A673 (cell line): Measurements from ENCODE around the gene NRAP. TPM values are rescaled to one million over a fixed set of nuclear protein-coding genes. Genes with fewer than 3 reads are reported as not detected.

Source experiments
- BruUV-seq: library from RNA; stranded (reverse); fragments of 400-500 nt; replicated peaks from 2 replicates; lab custom pipeline; 2021; lab: Mats Ljungman, UMichigan
- CTCF ChIA-PET: fragments of 300-600 bp; sonication (Branson Sonifier 250); formaldehyde crosslinking; loops from one replicate; lab custom pipeline; 2022; ENCODE audit warnings: antibody characterized with exemption; lab: Charles Lee
- POLR2A ChIA-PET: fragments of 300-600 bp; sonication (Branson Sonifier 250); formaldehyde crosslinking; loops from one replicate; lab custom pipeline; 2022; ENCODE audit warnings: antibody characterized with exemption; ENCODE audit not compliant: low non-redundant PET; lab: Charles Lee
- DNase-seq: peaks from one replicate; pipeline ENCODE4 v3.0.0-alpha.2; 2015; ENCODE audit warnings: low spot score
- H3K27ac ChIP-seq: fragments of 200-600 bp; sonication (generic); 2 replicates; pipeline ENCODE4 v1.5.1; 2016; ENCODE audit warnings: mixed run types, low read depth, mild to moderate bottlenecking, mixed read lengths, antibody characterized with exemption, low read length; ENCODE audit not compliant: poor library complexity, severe bottlenecking
- H3K27me3 ChIP-seq: fragments of 200-600 bp; sonication (generic); replicated peaks from 2 replicates; pipeline ENCODE4 v1.6.1; 2017; ENCODE audit warnings: mixed run types, low read depth, mild to moderate bottlenecking, mixed read lengths, antibody characterized with exemption, low read length; ENCODE audit not compliant: insufficient read depth, poor library complexity
- H3K36me3 ChIP-seq: fragments of 200-600 bp; sonication (generic); 2 replicates; pipeline ENCODE4 v1.6.1; 2016; ENCODE audit warnings: mixed run types, mild to moderate bottlenecking, mixed read lengths, antibody characterized with exemption, low read length; ENCODE audit not compliant: insufficient read depth, poor library complexity, severe bottlenecking
- H3K4me1 ChIP-seq: fragments of 200-600 bp; sonication (generic); 2 replicates; pipeline ENCODE4 v1.6.1; 2017; ENCODE audit warnings: mixed run types, mild to moderate bottlenecking, mixed read lengths, antibody characterized with exemption, low read length; ENCODE audit not compliant: insufficient read depth, poor library complexity, severe bottlenecking
- H3K4me3 ChIP-seq: fragments of 200-600 bp; sonication (generic); 2 replicates; pipeline ENCODE4 v1.5.1; 2016; ENCODE audit warnings: low read depth, mixed run types, mild to moderate bottlenecking, mixed read lengths, low read length; ENCODE audit not compliant: poor library complexity, severe bottlenecking
- H3K9me3 ChIP-seq: fragments of 200-600 bp; sonication (generic); 2 replicates; pipeline ENCODE4 v1.6.1; 2016; ENCODE audit warnings: mixed run types, low read depth, mild to moderate bottlenecking, mixed read lengths, antibody characterized with exemption, low read length; ENCODE audit not compliant: poor library complexity, severe bottlenecking
- CTCF ChIP-seq: fragments of 300-800, 200-600 bp; sonication (generic); conservative IDR thresholded peaks from 2 replicates; pipeline ENCODE4 v1.5.1; 2017; ENCODE audit warnings: low read depth, mild to moderate bottlenecking, antibody characterized with exemption, low read length, moderate library complexity, mixed read lengths
- EZH2 ChIP-seq: fragments of 200-600 bp; sonication (generic); IDR thresholded peaks from 2 replicates; pipeline ENCODE4 v1.6.1; 2017; ENCODE audit warnings: borderline replicate concordance, low read depth, mild to moderate bottlenecking, mixed read lengths, antibody characterized with exemption, low read length; ENCODE audit not compliant: poor library complexity, severe bottlenecking
- intact Hi-C: fragments of 100-400 bp; cut with micrococcal nuclease; formaldehyde crosslinking; loops from one replicate; pipeline ENCODE4 v1.10.0; 2022; ENCODE audit not compliant: unreplicated experiment
- total RNA-seq: library from RNA; stranded (reverse); gene quantifications from 2 replicates; pipeline ENCODE4 v1.2.3, GENCODE V29; 2021

The NRAP gene
- total RNA-seq, 1 experiment from 2014 or later, result 0.34 TPM

GRCh38 chr10:113679463-113680189 is 15.8 kb upstream of the NRAP start, which contains the start of gene CASP7:
CASP7 (plus strand) TSS chr10:113679912; CDS start chr10:113697494, 17,582 bp downstream.
- intact Hi-C loops, result no loop called here
- Histone ChIP-seq H3K27ac (peak within 1 kb of the TSS; percentile 95), H3K4me1 (no peaks in the 10 kb centered on the region), H3K9me3 (peaks cover 10% of the 10 kb centered on the region), H3K4me3 (peak within 1 kb of the TSS; percentile 99), H3K36me3 (no peaks in the 10 kb centered on the region), H3K27me3 (no peaks in the 10 kb centered on the region)
- ChIA-PET POLR2A (no interaction called here), CTCF (interaction anchor here (0.5 to 1.3 kb wide), 6 partner anchors 11 to 424 kb away, joined by 3 to 7 read pairs (median 4); no protein-coding TSS in a partner anchor)
- TF ChIP-seq EZH2 (no peak), CTCF (no peak; the same call in 1 of the 2 replicates)
- DNase-seq, result peak; percentile 97
- BruUV-seq, result no TSS peak

GRCh38 chr10:113666682-113667252 is 2.9 kb upstream of the NRAP start:
- no peaks in the 10 kb centered on the region for H3K36me3 ChIP-seq
- no peak overlapping the region for H3K27ac ChIP-seq
- no peaks in the 10 kb centered on the region for H3K4me1 ChIP-seq
- no TSS peak for BruUV-seq
- POLR2A ChIA-PET, result no interaction called here
- CTCF ChIA-PET, result no interaction called here
- H3K4me3 ChIP-seq, result no peak overlapping the region
- no peak for TF ChIP-seq EZH2
- no peak for TF ChIP-seq CTCF
- peaks cover 4% of the 10 kb centered on the region for H3K9me3 ChIP-seq
- H3K27me3 ChIP-seq, result no peaks in the 10 kb centered on the region
- peak; percentile 37 for DNase-seq
- intact Hi-C loops, result no loop called here

GRCh38 chr10:113665806-113666354 is 2.0 kb upstream of the NRAP start:
- no peaks in the 10 kb centered on the region for H3K36me3 ChIP-seq
- no peak overlapping the region for H3K27ac ChIP-seq
- DNase-seq, result no peak
- no peak overlapping the region for H3K4me3 ChIP-seq
- intact Hi-C loops, result no loop called here
- TF ChIP-seq EZH2 (no peak), CTCF (no peak)
- BruUV-seq, result no TSS peak
- ChIA-PET CTCF (no interaction called here), POLR2A (no interaction called here)
- H3K4me1 ChIP-seq, result no peaks in the 10 kb centered on the region
- peaks cover 4% of the 10 kb centered on the region for H3K9me3 ChIP-seq
- H3K27me3 ChIP-seq, result no peaks in the 10 kb centered on the region
